ENCODE data around the gene BHLHE23. TPM values are rescaled to one million over a fixed set of nuclear protein-coding genes. Genes with fewer than 3 reads are reported as not detected.

The BHLHE23 gene
- total RNA-seq, 1 donor from 2014 or later, result not detected

GRCh38 chr20:62991196-62991807, 15.5 kb downstream of the BHLHE23 start:
- no peak for DNase-seq

- DNase-seq, result no peak
Observed at GRCh38 chr20:62990306-62990825, 16.4 kb downstream of the BHLHE23 start.

- DNase-seq, result no peak
Observed at GRCh38 chr20:62989201-62989601, 17.6 kb downstream of the BHLHE23 start.

- no peak for DNase-seq
Observed at GRCh38 chr20:62987114-62987513, 19.6 kb downstream of the BHLHE23 start.

GRCh38 chr20:62986257-62986800, 20.4 kb downstream of the BHLHE23 start:
- no peak for DNase-seq

GRCh38 chr20:62985444-62985778, 21.4 kb downstream of the BHLHE23 start:
- no peak for DNase-seq

- DNase-seq, result no peak
Observed at GRCh38 chr20:62984666-62985443, 21.9 kb downstream of the BHLHE23 start.

GRCh38 chr20:62983210-62983609, 23.6 kb downstream of the BHLHE23 start:
- no peak for DNase-seq

DNA sequence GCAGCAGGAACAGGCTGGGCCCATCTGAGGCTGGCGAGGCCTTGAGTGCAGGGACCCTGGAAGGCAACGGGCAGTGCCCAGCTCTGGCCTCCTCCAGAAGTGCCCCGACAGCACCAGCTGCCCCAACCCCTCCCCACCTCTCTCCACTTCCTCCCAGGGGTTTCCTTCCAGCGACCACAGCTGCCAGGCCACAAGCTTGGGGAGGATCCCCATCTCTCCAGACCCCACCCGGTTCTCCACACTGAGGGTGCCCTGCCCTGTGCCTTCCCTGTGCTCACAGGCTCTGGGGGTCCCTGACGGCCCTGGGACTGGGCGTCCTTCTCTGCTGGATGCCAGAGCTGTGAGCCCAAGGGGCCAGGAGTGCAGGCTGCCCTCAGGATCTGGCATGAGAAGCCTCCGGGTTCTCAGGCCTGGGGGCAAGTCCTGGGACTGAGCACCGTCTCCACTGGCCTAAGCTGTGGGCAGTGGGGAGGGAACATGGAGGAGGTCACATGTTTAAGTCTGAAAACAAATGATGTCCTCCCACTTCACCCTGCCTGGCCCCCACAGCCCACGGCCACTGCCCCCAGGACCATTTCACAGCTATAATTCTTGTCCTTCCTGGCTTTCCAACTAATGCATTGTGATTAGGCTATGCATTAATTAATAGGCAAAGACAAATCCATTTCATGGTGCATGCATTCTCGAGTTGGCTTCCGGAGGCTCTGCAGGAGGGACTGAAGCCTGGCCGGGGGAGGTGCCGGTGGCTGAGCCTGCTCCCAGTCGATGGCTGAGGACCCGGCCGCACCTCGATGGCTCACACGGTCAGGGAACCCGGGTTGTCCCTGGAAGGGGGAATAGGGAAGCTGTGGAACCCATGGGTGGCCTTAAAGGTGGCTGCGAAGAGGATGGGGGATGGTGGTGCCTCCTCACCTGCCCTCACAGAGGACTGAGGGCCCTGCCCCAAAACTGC, 24.4 kb downstream of the BHLHE23 start:
- DNase-seq, result no peak

- DNase-seq, result peak; percentile 69
Observed at GRCh38 chr20:62980970-62981369, 25.8 kb downstream of the BHLHE23 start.

DNA sequence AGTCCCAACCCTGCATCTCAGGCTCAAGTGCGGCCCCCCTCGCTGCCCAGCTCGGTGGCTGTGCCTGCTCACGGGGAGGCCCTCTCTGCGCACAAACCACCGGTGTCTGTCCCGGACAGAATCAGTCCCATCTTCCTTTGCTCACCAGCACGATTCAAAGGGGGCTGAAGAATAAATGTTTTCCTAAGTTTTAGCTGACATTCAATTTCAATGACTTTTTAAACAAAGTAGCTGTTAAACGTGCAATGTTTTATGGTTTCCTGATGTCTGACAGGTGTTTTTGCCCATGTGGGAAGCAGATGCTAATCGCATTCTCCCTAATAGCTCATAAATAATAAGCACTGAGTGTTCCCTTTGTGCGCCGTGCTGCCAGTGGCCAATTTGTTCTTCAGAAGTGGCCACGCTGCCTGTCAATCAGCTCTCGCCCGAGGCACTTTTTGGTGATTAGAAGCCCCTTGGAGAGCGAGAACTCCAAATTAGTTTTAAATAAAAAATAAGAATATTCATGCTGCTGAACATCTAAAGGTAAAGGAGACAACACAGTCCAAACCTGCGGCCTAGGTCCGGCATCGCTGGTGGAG, 26.3 kb downstream of the BHLHE23 start:
- no peak for DNase-seq

DNA sequence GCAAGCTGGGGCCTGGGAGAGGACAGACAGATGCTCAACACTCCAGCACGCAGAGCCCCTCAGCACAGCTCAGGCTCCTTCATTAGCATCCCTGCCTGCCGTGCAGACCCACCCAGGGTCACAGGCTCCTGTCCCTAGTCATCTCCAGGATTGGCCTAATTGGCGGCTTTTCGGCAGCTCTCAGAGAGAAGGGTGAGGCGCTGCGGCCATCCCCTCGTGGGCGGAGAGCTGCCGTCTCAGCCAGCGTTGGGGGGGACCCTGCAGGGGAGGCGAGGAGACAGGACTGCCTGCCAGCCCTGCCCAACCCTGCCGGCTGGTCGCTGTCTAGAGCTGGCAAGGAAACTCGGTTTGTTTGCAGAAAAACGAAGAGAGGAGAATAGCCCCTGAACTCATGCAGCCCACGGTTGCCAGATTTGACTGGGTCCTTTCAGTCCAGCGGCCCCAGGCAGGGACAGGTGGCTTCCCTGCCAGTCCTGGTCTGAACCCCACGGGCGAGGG, 26.8 kb downstream of the BHLHE23 start:
- DNase-seq, result peak; percentile 68

DNA sequence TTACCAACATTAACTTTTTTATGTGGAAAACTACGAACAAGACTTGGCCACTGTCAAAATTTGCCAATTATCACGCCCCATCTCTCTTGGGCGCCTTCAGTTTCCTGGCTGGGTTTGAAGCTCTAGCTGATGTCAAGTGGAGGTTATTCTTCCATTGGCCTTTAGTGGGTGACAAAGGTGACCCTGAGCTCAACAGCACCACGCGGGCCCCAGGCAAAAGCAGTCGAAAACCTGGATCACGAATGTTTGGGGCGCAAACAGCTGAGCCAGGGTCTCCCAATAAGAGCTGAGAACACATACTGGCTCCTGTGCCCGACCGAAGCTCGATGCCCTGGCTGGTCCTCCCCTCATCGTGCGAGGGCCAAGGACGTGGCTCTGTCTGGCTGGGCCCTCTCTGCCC, 27.5 kb downstream of the BHLHE23 start:
- no peak for DNase-seq

DNA sequence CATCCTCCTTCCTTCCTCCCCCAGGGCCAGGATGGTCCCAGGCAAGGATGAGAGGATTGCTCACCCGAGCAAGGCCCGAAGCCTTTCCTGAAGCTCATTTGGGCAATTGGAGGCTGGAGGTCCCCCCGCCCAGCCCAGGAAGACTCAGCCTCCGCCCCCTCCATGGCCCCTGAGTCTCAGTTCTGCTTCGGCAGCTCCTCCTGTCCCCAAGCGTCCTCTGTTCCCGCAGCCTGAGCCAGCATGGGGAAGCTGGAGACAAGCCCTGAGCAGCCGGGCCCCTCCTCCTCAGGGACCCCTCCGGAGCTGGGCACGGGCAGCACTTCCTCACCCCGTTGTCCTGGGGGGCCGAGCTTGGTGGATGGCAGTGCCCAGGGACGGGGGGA, 28.2 kb downstream of the BHLHE23 start:
- no peak for DNase-seq

DNA sequence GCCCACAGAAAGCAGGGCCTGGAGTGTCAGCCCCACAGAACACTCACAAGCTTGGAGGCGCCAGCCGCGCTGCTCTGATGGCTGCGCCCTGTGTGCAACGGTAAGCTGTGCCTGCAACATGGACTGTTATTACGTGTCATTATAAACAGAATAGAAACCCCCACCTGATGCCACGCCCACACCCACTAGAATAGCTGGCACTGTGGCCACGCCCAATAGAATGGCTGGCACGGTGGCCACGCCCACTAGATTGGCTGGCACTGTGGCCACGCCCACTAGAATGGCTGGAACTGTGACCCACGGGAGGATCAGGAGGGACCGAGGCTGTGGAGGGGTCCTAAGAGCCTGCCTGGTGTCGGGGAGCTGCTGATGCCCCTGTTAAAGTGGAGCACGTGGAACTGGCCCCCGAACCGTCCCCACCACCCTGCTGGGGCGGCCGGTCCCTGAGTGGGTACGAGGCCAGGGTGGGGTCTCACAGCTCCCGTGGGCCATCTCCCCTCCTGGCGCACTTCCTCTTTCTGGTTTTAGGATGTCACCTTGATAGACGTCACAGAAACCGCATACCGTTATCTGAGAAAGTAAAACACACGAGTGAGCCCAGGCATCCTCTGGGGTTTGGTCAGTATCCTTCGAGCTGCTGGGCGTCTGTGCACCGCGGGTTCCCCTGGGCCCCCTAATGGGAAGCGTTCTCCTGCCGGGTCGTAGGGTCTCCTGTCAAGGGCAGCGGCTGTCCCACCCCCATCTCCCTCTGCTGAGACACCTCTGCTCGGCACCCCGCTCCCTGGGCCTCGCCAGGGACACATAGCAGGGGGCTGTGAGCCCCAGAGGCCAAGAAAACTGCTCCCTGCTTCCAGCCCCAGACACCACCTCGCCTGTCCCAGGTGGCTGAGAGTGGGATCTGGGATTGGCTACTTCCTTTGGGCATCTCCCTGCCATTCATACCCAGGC, 28.9 kb downstream of the BHLHE23 start:
- DNase-seq, result no peak

GRCh38 chr20:62976886-62977285, 29.9 kb downstream of the BHLHE23 start:
- no peak for DNase-seq

GRCh38 chr20:62975812-62976508, 30.8 kb downstream of the BHLHE23 start:
- DNase-seq, result no peak

DNA sequence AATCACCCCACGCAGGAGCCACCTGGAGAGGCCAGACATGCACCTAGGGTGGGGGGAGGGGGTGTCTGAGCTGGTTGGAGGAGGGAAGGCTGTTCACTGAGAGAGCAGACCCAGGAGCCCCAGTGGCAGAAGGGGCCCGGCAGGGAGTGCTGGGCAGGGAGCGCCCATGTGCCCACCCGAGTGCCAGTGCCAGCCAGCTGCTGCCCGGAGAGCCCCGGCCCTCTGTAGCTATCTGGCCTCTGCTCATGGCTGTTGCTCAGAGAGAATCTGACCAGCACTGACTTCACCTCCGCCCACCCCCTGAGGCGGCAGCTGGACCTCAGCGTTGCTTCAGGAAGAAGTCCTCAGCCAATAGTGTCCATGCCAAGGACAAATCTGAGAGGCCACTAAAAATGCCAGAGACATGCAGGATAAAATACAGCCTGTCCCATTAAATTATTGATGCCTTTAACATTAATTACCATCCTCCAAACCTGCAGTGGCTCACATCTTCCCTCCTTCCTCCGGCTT, 31.5 kb downstream of the BHLHE23 start:
- no peak for DNase-seq

GRCh38 chr20:62972845-62973745, 33.7 kb downstream of the BHLHE23 start:
- DNase-seq, result no peak
